Progenitor cell of endocrine pancreas (in vitro differentiated cells): ENCODE data around the gene MS4A7. TPM values are rescaled to one million over a fixed set of nuclear protein-coding genes. Genes with fewer than 3 reads are reported as not detected.

ENCODE experiments used
- DNase-seq: peaks from one replicate; pipeline ENCODE4 v3.0.0; 2021; ENCODE audit warnings: low spot score; ENCODE audit not compliant: unreplicated experiment
- H3K27ac Mint-ChIP-seq: 2 replicates; pipeline ENCODE4 v1.8.0; 2021; ENCODE audit warnings: mild to moderate bottlenecking, moderate library complexity, mixed read lengths
- H3K27me3 Mint-ChIP-seq: 2 replicates; pipeline ENCODE4 v1.8.0; 2021; ENCODE audit warnings: mixed read lengths
- H3K36me3 Mint-ChIP-seq: 2 replicates; pipeline ENCODE4 v1.8.0; 2022; ENCODE audit warnings: mixed read lengths; ENCODE audit not compliant: insufficient read depth
- H3K4me1 Mint-ChIP-seq: 2 replicates; pipeline ENCODE4 v1.8.0; 2021; ENCODE audit warnings: low read depth, mixed read lengths
- H3K4me3 Mint-ChIP-seq: 2 replicates; pipeline ENCODE4 v1.8.0; 2021; ENCODE audit warnings: low read depth, mild to moderate bottlenecking, moderate library complexity, mixed read lengths
- H3K9me3 Mint-ChIP-seq: 2 replicates; pipeline ENCODE4 v1.8.0; 2021; ENCODE audit warnings: low read depth, mixed read lengths
- CTCF ChIP-seq: fragments of 200-600 bp; sonication (generic); IDR thresholded peaks from one replicate; pipeline ENCODE4 v1.5.0; 2021; ENCODE audit warnings: antibody characterized with exemption, mild to moderate bottlenecking; ENCODE audit not compliant: unreplicated experiment
- total RNA-seq: library from RNA; stranded (reverse); gene quantifications from 2 replicates; pipeline ENCODE4 v1.2.1, GENCODE V29; 2021

Gene MS4A7
- total RNA-seq, 1 donor from 2014 or later: not detected

GRCh38 chr11:60370811-60371298 lies 7.5 kb upstream of the MS4A7 start:
- H3K9me3 Mint-ChIP-seq: no peaks in the 10 kb centered on the region
- peaks cover 14% of the 10 kb centered on the region for H3K4me1 Mint-ChIP-seq
- H3K4me3 Mint-ChIP-seq: no peak overlapping the region
- no peaks in the 10 kb centered on the region for H3K27me3 Mint-ChIP-seq
- no peak for DNase-seq
- TF ChIP-seq CTCF: no peak
- peak overlapping the region; percentile 92 for H3K27ac Mint-ChIP-seq
- no peaks in the 10 kb centered on the region for H3K36me3 Mint-ChIP-seq

- no peak for TF ChIP-seq CTCF
- H3K27me3 Mint-ChIP-seq: no peaks in the 10 kb centered on the region
These were observed 6.9 kb upstream of the MS4A7 start for GRCh38 chr11:60371386-60371785.

GRCh38 chr11:60371854-60372253 lies 6.5 kb upstream of the MS4A7 start:
- Mint-ChIP-seq H3K36me3 (no peaks in the 10 kb centered on the region), H3K4me3 (no peak overlapping the region), H3K4me1 (peaks cover 14% of the 10 kb centered on the region), H3K27ac (no peak overlapping the region), H3K9me3 (no peaks in the 10 kb centered on the region), H3K27me3 (peaks cover 2% of the 10 kb centered on the region)
- TF ChIP-seq CTCF: no peak
- no peak for DNase-seq

More at GRCh38 chr11:60371386-60371785, 6.9 kb upstream of the MS4A7 start:
- Mint-ChIP-seq H3K9me3 (no peaks in the 10 kb centered on the region), H3K4me1 (peaks cover 14% of the 10 kb centered on the region), H3K4me3 (no peak overlapping the region), H3K36me3 (no peaks in the 10 kb centered on the region), H3K27ac (peak overlapping the region; percentile 13)
- DNase-seq: no peak

- Mint-ChIP-seq H3K4me3 (no peak overlapping the region), H3K36me3 (no peaks in the 10 kb centered on the region), H3K27ac (no peak overlapping the region), H3K27me3 (peaks cover 2% of the 10 kb centered on the region), H3K4me1 (peaks cover 14% of the 10 kb centered on the region), H3K9me3 (no peaks in the 10 kb centered on the region)
- no peak for DNase-seq
- TF ChIP-seq CTCF: no peak
These were observed 5.6 kb upstream of the MS4A7 start for GRCh38 chr11:60372767-60373166.

GRCh38 chr11:60375316-60375715 lies 3.0 kb upstream of the MS4A7 start:
- TF ChIP-seq CTCF: no peak
- DNase-seq: no peak
- Mint-ChIP-seq H3K27me3 (peaks cover 2% of the 10 kb centered on the region), H3K4me3 (no peak overlapping the region), H3K9me3 (no peaks in the 10 kb centered on the region), H3K27ac (no peak overlapping the region), H3K4me1 (peaks cover 12% of the 10 kb centered on the region), H3K36me3 (no peaks in the 10 kb centered on the region)
